Right cardiac atrium (tissue), 5 donors: ENCODE results near the gene STAMBP. TPM values are rescaled to one million over a fixed set of nuclear protein-coding genes. Genes with fewer than 3 reads are reported as not detected.

Source experiments
- ATAC-seq, 2 donors: fragments of 200-7000 bp; cut with Tn5 transposase; one replicate each; pipeline versions ENCODE4 v1.8.0 to v1.9.1; 2020; ENCODE audit warnings: moderate library complexity in 2 of 2, mild to moderate bottlenecking in 1 of 2
- DNase-seq, 3 donors: peaks; one replicate each; pipeline ENCODE4 v3.0.0-alpha.2; 2020
- H3K27ac ChIP-seq: one replicate; pipeline ENCODE4 v1.5.1; 2013; ENCODE audit warnings: mild to moderate bottlenecking, low read length, control low read depth, moderate library complexity
- H3K27me3 ChIP-seq: one replicate; pipeline ENCODE4 v1.6.1; 2013; ENCODE audit not compliant: control insufficient read depth, insufficient read depth
- H3K4me1 ChIP-seq: one replicate; pipeline ENCODE4 v1.6.1; 2013; ENCODE audit warnings: low read length; ENCODE audit not compliant: control insufficient read depth, insufficient read depth
- H3K4me3 ChIP-seq: one replicate; pipeline ENCODE4 v1.5.1; 2013; ENCODE audit warnings: low read length, control low read depth
- H3K9me3 ChIP-seq: one replicate; pipeline ENCODE4 v1.6.1; 2013; ENCODE audit warnings: low read length; ENCODE audit not compliant: control insufficient read depth
- WGBS: extraction: QIAGEN DNeasy Blood & Tissue Kit; methylation state at CpG from one replicate; pipeline ENCODE4 v1.1.7; 2013; 5-methylcytosine and 5-hydroxymethylcytosine counted together
- intact Hi-C, 4 donors: fragments of 100-400 bp; cut with DNase I; formaldehyde crosslinking; loops; one replicate each; pipeline versions ENCODE4 v1.11.0 to v1.14.0; 2022 to 2023
- polyA plus RNA-seq: library from polyadenylated mRNA; stranded (reverse); fragments of 200-250 nt; gene quantifications from one replicate; pipeline ENCODE4 v1.2.3, GENCODE V29; 2013
- total RNA-seq, 4 donors: library from RNA; stranded (reverse); fragmentation: NEBNext Ultra II Directional; extraction: Animal tissue kit (Norgen Biotek cat#: 25700); gene quantifications; one replicate each; pipeline ENCODE4 v1.2.1, GENCODE V29; 2021
- donor health status: healthy with polysubstance abuse.
- donor health status: DM: no; HTN: yes; CAD: no.
- donor health status: DM: no; HTN: no; CAD: no.
- donor health status: DM: no; HTN: yes; CAD: no; lungs with severe emphysema.
- donor health status: DM: yes; HTN: yes; CAD: no.

Gene STAMBP
- total and polyA plus RNA-seq, 5 donors, result 33.6 to 48.0 (median 39.8) TPM

DNA sequence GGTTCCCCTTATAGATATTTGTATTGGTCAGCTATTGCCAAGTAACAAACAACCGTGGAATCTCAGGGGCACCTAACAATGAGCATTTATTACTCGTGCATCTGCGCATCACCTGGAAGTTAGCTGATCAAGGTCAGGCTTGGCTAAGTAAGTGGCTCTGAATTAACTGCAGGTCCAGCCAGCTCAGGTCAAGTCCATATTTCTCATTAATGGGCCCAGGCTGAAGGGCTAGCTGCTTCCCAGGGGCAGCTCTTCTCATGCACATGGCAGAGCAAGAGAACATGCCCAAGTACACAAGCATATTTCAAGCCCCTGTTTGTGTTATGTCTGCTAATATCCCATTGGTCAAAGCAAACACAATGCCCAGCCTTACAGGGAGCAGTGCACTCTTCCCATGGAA, 90.1 kb downstream of the STAMBP start:
- 89% methylated on average over 3 of the region's 3 CpGs for WGBS
- intact Hi-C loops, result no loop called here
- ATAC-seq, result no peak

DNA sequence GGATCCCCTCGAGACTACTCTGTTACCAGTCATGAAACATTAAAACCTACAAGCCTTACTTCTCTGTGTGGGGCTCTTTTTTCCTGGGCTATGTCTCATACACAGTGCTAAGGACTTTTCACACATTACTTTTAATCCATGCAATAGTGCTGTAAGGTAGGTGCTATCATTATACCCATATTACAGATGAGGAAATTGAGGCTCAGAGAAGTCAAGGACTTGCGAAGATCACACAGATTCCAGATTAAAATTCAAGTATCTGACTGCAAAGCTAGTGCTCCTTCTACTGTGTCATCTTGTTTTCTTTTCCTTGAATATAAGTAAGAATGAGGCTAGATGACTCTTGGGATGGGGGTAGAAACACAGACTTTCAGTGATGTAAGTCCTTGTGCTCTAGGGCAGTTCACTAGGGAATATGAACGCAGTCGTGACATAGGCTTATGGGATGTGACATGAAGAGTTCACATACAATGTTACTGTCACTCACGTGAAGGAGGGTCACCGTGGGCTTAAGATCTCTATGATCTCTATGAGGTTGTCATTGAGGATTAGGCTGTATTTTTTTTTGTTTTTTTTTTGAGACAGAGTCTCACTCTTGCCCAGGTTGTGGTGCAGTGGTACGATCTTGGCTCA, 91.0 kb downstream of the STAMBP start:
- no peak overlapping the region for H3K27ac ChIP-seq
- H3K9me3 ChIP-seq, result no peaks in the 10 kb centered on the region
- 86% methylated on average over 7 of the region's 7 CpGs for WGBS
- H3K4me3 ChIP-seq, result no peak overlapping the region
- H3K4me1 ChIP-seq, result no peaks in the 10 kb centered on the region
- ATAC-seq (no peak), DNase-seq (no peak)
- intact Hi-C loops, result loop anchor here in 2 of 4 donors (10.0 kb wide), 2 partner anchors 65 to 95 kb away; partner anchors contain the start of genes STAMBP (in 1 of the 2) and TET3 (in 1 of the 2)
- no peaks in the 10 kb centered on the region for H3K27me3 ChIP-seq

More for the DNA sequence above, 90.1 kb downstream of the STAMBP start:
- Histone ChIP-seq H3K27me3 (no peaks in the 10 kb centered on the region), H3K27ac (no peak overlapping the region), H3K9me3 (no peaks in the 10 kb centered on the region), H3K4me1 (no peaks in the 10 kb centered on the region), H3K4me3 (no peak overlapping the region)
- DNase-seq, result no peak

DNA sequence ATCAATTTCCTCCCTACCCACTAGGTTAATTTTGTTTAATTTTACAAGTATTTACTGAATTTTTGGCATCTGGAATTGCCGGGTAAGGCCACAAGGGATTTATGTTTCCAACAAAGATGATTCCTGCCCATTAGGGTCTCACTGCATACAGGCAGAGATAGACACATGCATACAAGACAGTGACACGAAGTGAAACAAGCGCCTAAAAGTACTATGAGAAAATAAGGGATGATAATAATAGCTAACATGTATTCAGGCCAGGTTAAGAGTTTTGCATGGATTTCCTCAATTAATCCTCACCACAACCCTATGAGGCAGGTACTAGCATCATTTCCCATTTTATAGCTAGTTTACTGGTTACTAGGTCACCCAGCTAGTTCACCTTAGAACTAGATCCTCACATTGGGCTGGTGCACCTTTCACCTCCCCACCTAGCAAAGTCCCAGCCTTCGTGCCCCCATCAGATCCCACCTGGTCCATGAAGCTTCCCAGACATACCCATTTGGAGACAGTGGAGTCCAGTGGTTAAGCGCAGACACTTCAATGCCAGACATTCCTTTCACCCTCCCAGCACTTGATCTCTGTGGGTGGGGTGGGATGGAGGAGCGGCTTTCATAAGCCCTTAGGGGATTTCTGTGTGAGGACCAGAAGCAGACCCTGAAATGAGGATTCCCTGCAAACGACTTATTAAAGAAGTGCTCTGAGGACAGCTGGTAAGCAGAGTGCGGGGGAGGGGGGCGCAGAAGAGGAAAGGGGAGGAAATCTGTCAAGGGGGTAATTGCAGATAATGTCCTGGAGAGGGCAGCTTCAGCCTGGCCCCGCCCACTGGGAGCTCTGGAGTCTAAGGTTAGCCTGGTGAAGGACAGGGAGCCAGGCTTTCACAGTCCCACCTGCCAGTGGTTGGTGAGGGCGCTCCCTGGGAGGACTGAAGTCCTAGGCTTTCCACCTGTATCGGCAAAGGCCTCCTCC, 92.1 kb downstream of the STAMBP start:
- no peaks in the 10 kb centered on the region for H3K9me3 ChIP-seq
- intact Hi-C loops, result loop anchor here in 2 of 4 donors (10.0 kb wide), 2 partner anchors 64 to 96 kb away; partner anchors contain the start of genes STAMBP (in 1 of the 2) and TET3 (in 1 of the 2)
- no peaks in the 10 kb centered on the region for H3K4me1 ChIP-seq
- no peaks in the 10 kb centered on the region for H3K27me3 ChIP-seq
- H3K27ac ChIP-seq, result no peak overlapping the region
- 41% methylated on average over 12 of the region's 12 CpGs for WGBS
- H3K4me3 ChIP-seq, result no peak overlapping the region
- ATAC-seq (peak in 1 of 2 donors; percentile 55), DNase-seq (peak in 2 of 3 donors; percentile 22 to 47)

DNA sequence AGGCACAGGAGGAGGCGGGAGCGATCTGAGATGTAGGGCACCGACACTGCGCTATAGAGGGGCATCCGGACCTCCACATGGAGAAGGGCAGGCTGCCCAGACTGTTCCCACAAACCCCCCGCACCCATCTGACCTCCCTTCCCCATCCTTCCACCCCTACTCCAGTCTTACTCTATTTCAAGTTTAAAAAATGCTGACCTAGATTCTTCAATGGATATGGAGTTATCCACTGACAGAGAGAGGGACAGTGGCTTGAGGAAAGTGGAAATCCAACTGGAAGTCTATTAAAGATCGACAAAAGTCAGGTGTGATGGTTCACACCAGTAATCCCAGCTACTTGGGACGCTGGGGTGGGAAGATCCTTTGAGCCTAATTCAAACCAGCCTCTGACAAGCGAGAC, 92.8 kb downstream of the STAMBP start:
- WGBS, result 82% methylated on average over 9 of the region's 9 CpGs
- intact Hi-C loops, result loop anchor here in 2 of 4 donors (10.0 kb wide), 2 partner anchors 63 to 97 kb away; partner anchors contain the start of genes STAMBP (in 1 of the 2) and TET3 (in 1 of the 2)
- DNase-seq (no peak), ATAC-seq (peak in 1 of 2 donors; percentile 15)
- H3K9me3 ChIP-seq, result no peaks in the 10 kb centered on the region
- H3K4me1 ChIP-seq, result no peaks in the 10 kb centered on the region
- no peak overlapping the region for H3K27ac ChIP-seq
- no peak overlapping the region for H3K4me3 ChIP-seq
- H3K27me3 ChIP-seq, result no peaks in the 10 kb centered on the region

DNA sequence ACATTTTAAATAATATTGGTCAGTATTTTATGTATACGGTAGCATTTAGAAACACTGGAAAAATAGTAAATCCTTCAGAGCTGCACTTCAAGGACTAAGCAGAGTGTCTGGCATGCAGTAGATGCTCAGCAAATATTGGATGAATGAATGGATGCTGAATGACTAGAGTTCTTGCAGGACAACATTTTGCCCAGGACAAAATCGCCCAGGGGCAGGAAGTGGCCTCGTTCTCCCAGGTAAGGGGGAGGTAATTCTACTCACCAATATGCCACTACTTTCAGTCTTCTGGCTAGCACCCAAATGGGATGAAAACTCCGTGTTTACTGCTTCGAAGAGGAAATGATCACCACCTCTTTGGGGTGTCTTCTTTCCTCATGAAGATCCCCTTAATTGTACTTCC, 93.9 kb downstream of the STAMBP start:
- H3K9me3 ChIP-seq, result no peaks in the 10 kb centered on the region
- WGBS, result 49% methylated on average over 5 of the region's 5 CpGs
- no peak overlapping the region for H3K27ac ChIP-seq
- H3K4me3 ChIP-seq, result no peak overlapping the region
- DNase-seq, result no peak
- H3K4me1 ChIP-seq, result no peaks in the 10 kb centered on the region
- H3K27me3 ChIP-seq, result no peaks in the 10 kb centered on the region
- ATAC-seq, result no peak
- intact Hi-C loops, result loop anchor here in 2 of 4 donors (10.0 kb wide), 2 partner anchors 62 to 98 kb away; partner anchors contain the start of genes STAMBP (in 1 of the 2) and TET3 (in 1 of the 2)

Other genes starting within 250 kb of the STAMBP start
- gene NAT8, start 186.5 kb upstream of the STAMBP start, total RNA-seq, result not detected
- not detected for gene NAT8, start 186.5 kb upstream of the STAMBP start, polyA plus RNA-seq
- 10 to 100 TPM; 19.2 to 30.2 (median 26.2) TPM for gene TPRKB, start 91.6 kb upstream of the STAMBP start, total RNA-seq
- gene TPRKB, start 91.6 kb upstream of the STAMBP start, polyA plus RNA-seq, result 74.1 TPM
- 10 to 100 TPM; 13.0 to 16.2 (median 14.4) TPM for gene DUSP11, start 48.9 kb upstream of the STAMBP start, total RNA-seq
- 14.7 TPM for gene DUSP11, start 48.9 kb upstream of the STAMBP start, polyA plus RNA-seq
- gene C2orf78, start 44.8 kb upstream of the STAMBP start, total RNA-seq, result not detected
- gene C2orf78, start 44.8 kb upstream of the STAMBP start, polyA plus RNA-seq, result not detected
- 10 to 100 TPM in 1 of 4 donors, 1 to 10 TPM in 3; 1.4 to 26.4 (median 5.2) TPM for gene ACTG2, start 64.0 kb downstream of the STAMBP start, total RNA-seq
- gene ACTG2, start 64.0 kb downstream of the STAMBP start, polyA plus RNA-seq, result 33.6 TPM
- gene DGUOK, start 97.9 kb downstream of the STAMBP start, total RNA-seq, result 10 to 100 TPM; 20.2 to 29.0 (median 26.7) TPM
- gene DGUOK, start 97.9 kb downstream of the STAMBP start, polyA plus RNA-seq, result 47.4 TPM
- gene TET3, start 155.9 kb downstream of the STAMBP start, total RNA-seq, result 1 to 10 TPM; 2.5 to 3.3 (median 2.9) TPM
- gene TET3, start 155.9 kb downstream of the STAMBP start, polyA plus RNA-seq, result 1.1 TPM